SK-N-SH (cell line): ENCODE results near the gene PHLPP1. TPM values are rescaled to one million over a fixed set of nuclear protein-coding genes. Genes with fewer than 3 reads are reported as not detected.

Experiments used
- CTCF ChIA-PET: fragments of 300-600, 350-600 bp; formaldehyde crosslinking; extraction: SDS; loops from one replicate; lab custom pipeline; 2021; lab: Yijun Ruan, JAX
- POLR2A ChIA-PET: fragments of 350-600 bp; sonication (Branson Sonifier 250); formaldehyde crosslinking; extraction: SDS; loops from one replicate; lab custom pipeline; 2020; ENCODE audit warnings: antibody characterized with exemption, inconsistent platforms; lab: Yijun Ruan, JAX
- DNase-seq: peaks from one replicate; pipeline ENCODE4 v3.0.0; 2012
- H2AFZ ChIP-seq: fragments of 200-600 bp; sonication (generic); 2 replicates; pipeline ENCODE4 v1.8.1; 2016; ENCODE audit warnings: antibody characterized with exemption, mild to moderate bottlenecking, low read depth
- H3F3A ChIP-seq: fragments of 200-600 bp; sonication (generic); replicated peaks from 2 replicates; pipeline ENCODE3; 2016; ENCODE audit warnings: antibody characterized with exemption, mild to moderate bottlenecking; ENCODE audit not compliant: insufficient read depth
- H3K27ac ChIP-seq, 2 experiments: fragments of 200-500 bp in 1 of 2; fragments of 200-600 bp in 1 of 2; sonication (Bioruptor generic) in 1 of 2; sonication (generic), shearing (Covaris generic) in 1 of 2; 2 replicates each; pipeline versions ENCODE4 v1.5.1 to v1.6.1; 2014 to 2016; ENCODE audit warnings: low read depth in 2 of 2, inconsistent platforms in 1 of 2, low read length in 1 of 2, mild to moderate bottlenecking in 1 of 2, mixed read lengths in 1 of 2
- H3K27me3 ChIP-seq: fragments of 200-600 bp; sonication (generic), shearing (Covaris generic); 2 replicates; pipeline ENCODE4 v1.6.1; 2016; ENCODE audit warnings: mixed run types; ENCODE audit not compliant: insufficient read depth
- H3K36me3 ChIP-seq, 2 experiments: fragments of 200-500 bp in 1 of 2; fragments of 200-600 bp in 1 of 2; sonication (Bioruptor generic) in 1 of 2; sonication (generic) in 1 of 2; replicated peaks in 1 of 2; 2 replicates each; pipeline versions ENCODE3 to v1.5.1; 2014 to 2016; ENCODE audit warnings: low read length in 1 of 2, mild to moderate bottlenecking in 1 of 2; ENCODE audit not compliant: insufficient read depth in 2 of 2, control insufficient read depth in 1 of 2
- H3K4me1 ChIP-seq, 2 experiments: fragments of 200-500 bp in 1 of 2; fragments of 200-600 bp in 1 of 2; sonication (Bioruptor generic) in 1 of 2; sonication (generic), shearing (Covaris generic) in 1 of 2; 2 replicates each; pipeline versions ENCODE4 v1.5.1 to v1.6.1; 2014 to 2016; ENCODE audit warnings: low read depth in 1 of 2, low read length in 1 of 2, mixed run types in 1 of 2; ENCODE audit not compliant: insufficient read depth in 2 of 2, control insufficient read depth in 1 of 2
- H3K4me2 ChIP-seq: fragments of 200-600 bp; sonication (generic), shearing (Covaris generic); 2 replicates; pipeline ENCODE4 v1.6.1; 2017; ENCODE audit warnings: mixed run types
- H3K4me3 ChIP-seq, 2 experiments: fragments of 200-500 bp in 1 of 2; fragments of 200-600 bp in 1 of 2; sonication (Bioruptor generic) in 1 of 2; sonication (generic), shearing (Covaris generic) in 1 of 2; 2 replicates each; pipeline versions ENCODE4 v1.5.1 to v1.8.1; 2014 to 2016; ENCODE audit warnings: low read depth in 2 of 2, inconsistent platforms in 1 of 2, low read length in 1 of 2, mild to moderate bottlenecking in 1 of 2, mixed read lengths in 1 of 2, moderate library complexity in 1 of 2
- H3K79me2 ChIP-seq: fragments of 200-600 bp; sonication (generic); 2 replicates; pipeline ENCODE4 v1.8.1; 2017; ENCODE audit warnings: mild to moderate bottlenecking; ENCODE audit not compliant: insufficient read depth
- H3K9ac ChIP-seq: fragments of 200-600 bp; sonication (generic); 2 replicates; pipeline ENCODE4 v1.6.1; 2017; ENCODE audit warnings: mixed run types
- H3K9me2 ChIP-seq: fragments of 200-600 bp; sonication (generic); 2 replicates; pipeline ENCODE4 v1.6.1; 2017; ENCODE audit warnings: mixed run types
- H3K9me3 ChIP-seq: fragments of 200-600 bp; sonication (generic); 2 replicates; pipeline ENCODE4 v1.6.1; 2017; ENCODE audit warnings: mixed run types, mild to moderate bottlenecking, moderate library complexity
- H4K20me1 ChIP-seq: fragments of 200-600 bp; sonication (generic); 2 replicates; pipeline ENCODE4 v1.6.1; 2017; ENCODE audit warnings: mild to moderate bottlenecking, mixed run types; ENCODE audit not compliant: insufficient read depth
- ELF1 ChIP-seq: IDR thresholded peaks from 2 replicates; pipeline ENCODE4 v1.4.0; 2012
- FOSL2 ChIP-seq: IDR thresholded peaks from 2 replicates; pipeline ENCODE4 v1.4.0; 2012; ENCODE audit warnings: low read depth, mild to moderate bottlenecking, moderate library complexity, borderline replicate concordance
- GATA2 ChIP-seq: sonication (generic); formaldehyde crosslinking; IDR thresholded peaks from 2 replicates; pipeline ENCODE4 v1.5.0; 2020; ENCODE audit warnings: mild to moderate bottlenecking, missing genetic modification reagents
- JUND ChIP-seq: IDR thresholded peaks from 2 replicates; pipeline ENCODE4 v1.4.0; 2012
- MXI1 ChIP-seq: IDR thresholded peaks from 2 replicates; pipeline ENCODE4 v1.6.1; 2012; ENCODE audit warnings: mild to moderate bottlenecking, low read depth, low read length, improper control_type of control experiment
- RCOR1 ChIP-seq: fragments of 150-350 bp; IDR thresholded peaks from 2 replicates; pipeline ENCODE4 v1.6.1; 2017; ENCODE audit warnings: antibody characterized with exemption, low read length
- SMC3 ChIP-seq: IDR thresholded peaks from 2 replicates; pipeline ENCODE4 v1.6.1; 2012; ENCODE audit warnings: low read depth, low read length, improper control_type of control experiment
- TAF1 ChIP-seq: IDR thresholded peaks from 2 replicates; pipeline ENCODE4 v1.6.1; 2012; ENCODE audit warnings: low read depth, mild to moderate bottlenecking, low read length, moderate library complexity, borderline replicate concordance
- TCF12 ChIP-seq: IDR thresholded peaks from 2 replicates; pipeline ENCODE4 v1.4.0; 2012
- TEAD4 ChIP-seq: IDR thresholded peaks from 2 replicates; pipeline ENCODE4 v1.4.0; 2012; ENCODE audit warnings: mild to moderate bottlenecking, borderline replicate concordance; ENCODE audit not compliant: insufficient read depth
- WGBS: methylation state at CpG from one replicate; pipeline ENCODE4 v1.1.6; 2017; ENCODE audit warnings: low lambda C conversion rate; 5-methylcytosine and 5-hydroxymethylcytosine counted together
- polyA plus RNA-seq, 3 experiments: library from polyadenylated mRNA; depleted of rRNA; stranded (reverse); fragments of >200 nt; gene quantifications; 2 replicates each; pipeline ENCODE4 v1.2.3, GENCODE V29; 2012
- TF ChIP-seq, protein P1 (sequence below): IDR thresholded peaks from 2 replicates; pipeline ENCODE4 v1.4.0; 2012; ENCODE audit warnings: low read depth, borderline replicate concordance
- TF ChIP-seq, protein P2 (sequence below): IDR thresholded peaks from 2 replicates; pipeline ENCODE4 v1.4.0; 2012; ENCODE audit warnings: low read depth
- TF ChIP-seq, protein P3 (sequence below): IDR thresholded peaks from 2 replicates; pipeline ENCODE4 v1.6.1; 2012; ENCODE audit warnings: mild to moderate bottlenecking, low read depth, low read length, moderate library complexity
- TF ChIP-seq, protein P4 (sequence below): fragments of 200-600 bp; sonication (generic); IDR thresholded peaks from 2 replicates; pipeline ENCODE4 v1.6.1; 2017; ENCODE audit warnings: antibody characterized with exemption, mild to moderate bottlenecking, moderate library complexity

Gene PHLPP1
- polyA plus RNA-seq, 1 of the 3 experiments (the other 2 are of a cell fraction) = 4.6 TPM

DNA sequence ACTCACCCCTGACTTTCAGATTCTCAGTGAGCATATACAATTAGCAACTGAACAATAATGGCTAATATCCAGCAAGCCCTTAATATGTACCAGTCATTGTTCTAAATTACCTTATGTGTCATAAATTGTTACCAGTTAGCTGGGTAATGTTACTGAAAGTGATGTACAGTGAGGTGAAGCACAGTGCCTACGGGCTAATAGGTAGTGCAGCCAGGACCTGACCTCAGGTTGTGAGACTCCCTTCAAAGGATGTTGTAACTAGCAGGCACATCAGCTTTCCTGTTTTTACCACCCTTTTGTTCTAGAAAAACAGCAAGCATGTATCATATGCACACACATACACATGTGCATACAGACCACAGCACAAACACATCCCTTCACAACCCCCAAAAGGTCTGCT is 258.3 kb downstream of the PHLPP1 start (continued):
- TF ChIP-seq, protein P1, sequence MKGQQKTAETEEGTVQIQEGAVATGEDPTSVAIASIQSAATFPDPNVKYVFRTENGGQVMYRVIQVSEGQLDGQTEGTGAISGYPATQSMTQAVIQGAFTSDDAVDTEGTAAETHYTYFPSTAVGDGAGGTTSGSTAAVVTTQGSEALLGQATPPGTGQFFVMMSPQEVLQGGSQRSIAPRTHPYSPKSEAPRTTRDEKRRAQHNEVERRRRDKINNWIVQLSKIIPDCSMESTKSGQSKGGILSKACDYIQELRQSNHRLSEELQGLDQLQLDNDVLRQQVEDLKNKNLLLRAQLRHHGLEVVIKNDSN = no peak
- TF ChIP-seq, all 33 proteins: peak for 0

DNA sequence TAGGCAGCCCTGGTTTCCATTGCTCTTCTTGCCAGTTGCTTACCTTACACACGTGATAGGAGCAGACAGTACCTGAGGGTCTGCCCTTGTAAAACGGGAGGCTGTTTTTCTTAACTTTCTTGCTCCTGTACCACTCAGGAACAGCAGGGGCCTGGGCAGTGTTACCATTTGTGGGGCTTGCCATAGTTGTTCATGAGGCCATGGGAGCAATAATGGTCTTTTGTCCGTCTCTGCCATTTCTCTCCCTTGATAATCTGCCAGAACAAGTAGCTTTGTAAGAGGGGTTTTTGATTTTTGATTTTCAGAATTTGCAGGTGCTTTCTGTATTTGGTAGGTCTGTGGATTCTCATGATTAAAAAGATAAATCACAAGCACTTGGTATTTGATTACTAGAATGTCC is 259.0 kb downstream of the PHLPP1 start:
- Histone ChIP-seq H3K27me3 (no peaks in the 10 kb centered on the region), H3K9ac (no peak overlapping the region), H3K4me2 (no peak overlapping the region), H3K79me2 (no peaks in the 10 kb centered on the region), H3K9me2 (no peaks in the 10 kb centered on the region), H3F3A (no peaks in the 10 kb centered on the region), H4K20me1 (no peaks in the 10 kb centered on the region), H3K4me3 (no peak overlapping the region), H2AFZ (no peak overlapping the region), H3K36me3 (peaks cover 0 to 6% of the 10 kb centered on the region in 2 experiments), H3K9me3 (no peaks in the 10 kb centered on the region), H3K27ac (no peak overlapping the region), H3K4me1 (peaks cover 0 to 5% of the 10 kb centered on the region in 2 experiments; a peak in 1 of 4 replicates)
- DNase-seq = no peak
- TF ChIP-seq MXI1 (no peak), JUND (no peak), RCOR1 (no peak), ELF1 (no peak), GATA2 (no peak), TCF12 (no peak), TEAD4 (no peak), SMC3 (no peak), FOSL2 (no peak), TAF1 (no peak)
- TF ChIP-seq, protein P2, sequence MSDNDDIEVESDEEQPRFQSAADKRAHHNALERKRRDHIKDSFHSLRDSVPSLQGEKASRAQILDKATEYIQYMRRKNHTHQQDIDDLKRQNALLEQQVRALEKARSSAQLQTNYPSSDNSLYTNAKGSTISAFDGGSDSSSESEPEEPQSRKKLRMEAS = no peak
- TF ChIP-seq, protein P3, sequence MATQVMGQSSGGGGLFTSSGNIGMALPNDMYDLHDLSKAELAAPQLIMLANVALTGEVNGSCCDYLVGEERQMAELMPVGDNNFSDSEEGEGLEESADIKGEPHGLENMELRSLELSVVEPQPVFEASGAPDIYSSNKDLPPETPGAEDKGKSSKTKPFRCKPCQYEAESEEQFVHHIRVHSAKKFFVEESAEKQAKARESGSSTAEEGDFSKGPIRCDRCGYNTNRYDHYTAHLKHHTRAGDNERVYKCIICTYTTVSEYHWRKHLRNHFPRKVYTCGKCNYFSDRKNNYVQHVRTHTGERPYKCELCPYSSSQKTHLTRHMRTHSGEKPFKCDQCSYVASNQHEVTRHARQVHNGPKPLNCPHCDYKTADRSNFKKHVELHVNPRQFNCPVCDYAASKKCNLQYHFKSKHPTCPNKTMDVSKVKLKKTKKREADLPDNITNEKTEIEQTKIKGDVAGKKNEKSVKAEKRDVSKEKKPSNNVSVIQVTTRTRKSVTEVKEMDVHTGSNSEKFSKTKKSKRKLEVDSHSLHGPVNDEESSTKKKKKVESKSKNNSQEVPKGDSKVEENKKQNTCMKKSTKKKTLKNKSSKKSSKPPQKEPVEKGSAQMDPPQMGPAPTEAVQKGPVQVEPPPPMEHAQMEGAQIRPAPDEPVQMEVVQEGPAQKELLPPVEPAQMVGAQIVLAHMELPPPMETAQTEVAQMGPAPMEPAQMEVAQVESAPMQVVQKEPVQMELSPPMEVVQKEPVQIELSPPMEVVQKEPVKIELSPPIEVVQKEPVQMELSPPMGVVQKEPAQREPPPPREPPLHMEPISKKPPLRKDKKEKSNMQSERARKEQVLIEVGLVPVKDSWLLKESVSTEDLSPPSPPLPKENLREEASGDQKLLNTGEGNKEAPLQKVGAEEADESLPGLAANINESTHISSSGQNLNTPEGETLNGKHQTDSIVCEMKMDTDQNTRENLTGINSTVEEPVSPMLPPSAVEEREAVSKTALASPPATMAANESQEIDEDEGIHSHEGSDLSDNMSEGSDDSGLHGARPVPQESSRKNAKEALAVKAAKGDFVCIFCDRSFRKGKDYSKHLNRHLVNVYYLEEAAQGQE = no peak
- TF ChIP-seq, protein P4, sequence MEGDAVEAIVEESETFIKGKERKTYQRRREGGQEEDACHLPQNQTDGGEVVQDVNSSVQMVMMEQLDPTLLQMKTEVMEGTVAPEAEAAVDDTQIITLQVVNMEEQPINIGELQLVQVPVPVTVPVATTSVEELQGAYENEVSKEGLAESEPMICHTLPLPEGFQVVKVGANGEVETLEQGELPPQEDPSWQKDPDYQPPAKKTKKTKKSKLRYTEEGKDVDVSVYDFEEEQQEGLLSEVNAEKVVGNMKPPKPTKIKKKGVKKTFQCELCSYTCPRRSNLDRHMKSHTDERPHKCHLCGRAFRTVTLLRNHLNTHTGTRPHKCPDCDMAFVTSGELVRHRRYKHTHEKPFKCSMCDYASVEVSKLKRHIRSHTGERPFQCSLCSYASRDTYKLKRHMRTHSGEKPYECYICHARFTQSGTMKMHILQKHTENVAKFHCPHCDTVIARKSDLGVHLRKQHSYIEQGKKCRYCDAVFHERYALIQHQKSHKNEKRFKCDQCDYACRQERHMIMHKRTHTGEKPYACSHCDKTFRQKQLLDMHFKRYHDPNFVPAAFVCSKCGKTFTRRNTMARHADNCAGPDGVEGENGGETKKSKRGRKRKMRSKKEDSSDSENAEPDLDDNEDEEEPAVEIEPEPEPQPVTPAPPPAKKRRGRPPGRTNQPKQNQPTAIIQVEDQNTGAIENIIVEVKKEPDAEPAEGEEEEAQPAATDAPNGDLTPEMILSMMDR = no peak
- ChIA-PET CTCF (interaction anchor here (0.8 to 2.1 kb wide), 3 partner anchors 8 to 260 kb away, joined by 3 to 10 read pairs (median 4); no protein-coding TSS in a partner anchor), POLR2A (no interaction called here)
- 64% methylated on average over 3 of the region's 3 CpGs for WGBS
